ENCODE results near the gene NIPA2.

The NIPA2 gene

GRCh38 chr15:22885120-22885519 lies 46.7 kb downstream of the NIPA2 start:
- TF ChIP-seq JUND (IDR thresholded peaks at IDR 0.05; ENCODE audit: low read depth), result no peak
- in situ Hi-C loops (cut with HindIII; ENCODE audit: low pct_unique_long_range_greater_than_20kb, low sequenced_read_pairs), result no loop called here
- DNase-seq (ENCODE audit: low read depth in 1 of 2, low spot score in 1 of 2), result no peak

DNA sequence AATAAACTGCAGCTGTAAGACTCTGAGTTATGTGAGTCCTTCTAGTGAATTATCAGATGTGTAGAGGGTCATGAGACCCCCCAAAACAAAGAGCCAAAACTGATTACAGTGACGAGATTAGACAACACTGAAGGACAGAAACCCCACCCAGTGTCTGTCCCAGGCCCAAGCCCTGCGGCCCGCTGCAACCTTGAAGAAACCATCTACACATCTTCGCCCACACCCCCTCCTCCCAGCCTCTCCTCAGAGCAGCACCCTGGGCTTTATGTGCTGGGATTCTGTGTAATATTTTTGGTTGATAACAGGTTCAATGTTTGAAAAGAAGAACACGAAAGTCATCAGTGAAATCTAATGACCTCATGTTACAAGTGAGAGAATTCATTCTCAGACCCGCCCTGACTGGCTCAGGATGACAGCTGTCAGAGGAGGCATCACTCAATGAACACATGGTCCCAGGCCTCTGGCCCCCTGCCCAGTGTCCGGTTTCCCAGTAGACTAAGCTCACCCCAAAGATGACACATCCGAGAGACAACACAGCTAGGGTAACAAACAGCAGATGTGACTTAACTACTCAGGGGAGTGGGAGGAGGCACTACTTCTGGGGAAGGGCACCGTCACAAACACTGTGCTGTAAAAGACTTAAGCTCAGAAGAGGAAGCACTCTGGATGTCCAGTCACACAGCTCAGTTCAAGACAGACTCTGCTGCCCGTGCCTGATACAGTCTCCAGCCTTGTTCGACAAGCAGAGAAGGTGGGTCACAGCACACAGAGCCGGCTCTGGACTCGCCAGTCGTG lies 48.9 kb downstream of the NIPA2 start:
- in situ Hi-C loops (cut with HindIII; ENCODE audit: low pct_unique_long_range_greater_than_20kb, low sequenced_read_pairs), result no loop called here
- no peak for TF ChIP-seq JUND (IDR thresholded peaks at IDR 0.05; ENCODE audit: low read depth)
- DNase-seq (ENCODE audit: low read depth in 1 of 2, low spot score in 1 of 2), result no peak

GRCh38 chr15:22888120-22888859 lies 49.8 kb downstream of the NIPA2 start:
- in situ Hi-C loops (cut with HindIII; ENCODE audit: low pct_unique_long_range_greater_than_20kb, low sequenced_read_pairs), result no loop called here
- DNase-seq (ENCODE audit: low read depth in 1 of 2, low spot score in 1 of 2), result no peak
- no peak for TF ChIP-seq JUND (IDR thresholded peaks at IDR 0.05; ENCODE audit: low read depth)

DNA sequence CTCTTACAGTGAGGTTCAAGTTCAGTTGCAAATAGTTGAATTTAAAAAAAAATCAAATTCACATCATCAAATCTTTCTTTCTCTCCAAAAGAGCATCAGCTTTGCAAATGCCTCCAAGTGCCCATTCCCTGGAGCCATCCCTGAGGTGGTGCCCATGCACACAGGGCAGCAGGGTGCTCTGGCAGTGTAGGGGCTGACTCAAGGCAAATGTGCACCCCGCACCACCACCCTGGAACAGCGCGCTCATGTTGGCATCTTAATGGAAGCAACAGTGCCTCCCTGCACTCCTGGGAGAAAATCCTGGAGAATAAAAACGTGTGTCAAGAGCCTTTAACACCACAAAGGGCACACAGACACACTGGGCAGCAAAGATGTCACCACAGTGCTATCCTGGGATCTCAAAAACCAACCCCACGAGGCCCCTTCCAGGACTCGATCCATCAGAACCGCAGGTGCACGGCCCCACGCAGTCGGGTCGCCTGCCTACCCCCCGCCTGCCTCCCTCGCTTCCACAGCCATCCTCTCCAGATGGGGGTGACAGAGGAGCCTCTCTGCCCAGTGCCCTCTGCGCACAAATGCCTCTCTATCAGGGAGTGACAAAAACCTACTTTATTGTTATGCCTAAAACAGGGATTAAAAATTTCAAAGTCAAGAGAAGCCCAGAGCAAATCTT lies 50.8 kb downstream of the NIPA2 start:
- DNase-seq (ENCODE audit: low read depth in 1 of 2, low spot score in 1 of 2), result no peak
- no peak for TF ChIP-seq JUND (IDR thresholded peaks at IDR 0.05; ENCODE audit: low read depth)
- in situ Hi-C loops (cut with HindIII; ENCODE audit: low pct_unique_long_range_greater_than_20kb, low sequenced_read_pairs), result no loop called here

GRCh38 chr15:22890296-22890695 lies 51.8 kb downstream of the NIPA2 start:
- no peak for DNase-seq (ENCODE audit: low read depth in 1 of 2, low spot score in 1 of 2)
- TF ChIP-seq JUND (IDR thresholded peaks at IDR 0.05; ENCODE audit: low read depth), result no peak
- in situ Hi-C loops (cut with HindIII; ENCODE audit: low pct_unique_long_range_greater_than_20kb, low sequenced_read_pairs), result no loop called here

- no peak for TF ChIP-seq JUND (IDR thresholded peaks at IDR 0.05; ENCODE audit: low read depth)
- no peak for DNase-seq (ENCODE audit: low read depth in 1 of 2, low spot score in 1 of 2)
- in situ Hi-C loops (cut with HindIII; ENCODE audit: low pct_unique_long_range_greater_than_20kb, low sequenced_read_pairs), result no loop called here
Measured at GRCh38 chr15:22891426-22892210, 53.2 kb downstream of the NIPA2 start.

GRCh38 chr15:22892333-22892732 lies 53.9 kb downstream of the NIPA2 start:
- in situ Hi-C loops (cut with HindIII; ENCODE audit: low pct_unique_long_range_greater_than_20kb, low sequenced_read_pairs), result no loop called here
- no peak for DNase-seq (ENCODE audit: low read depth in 1 of 2, low spot score in 1 of 2)

DNA sequence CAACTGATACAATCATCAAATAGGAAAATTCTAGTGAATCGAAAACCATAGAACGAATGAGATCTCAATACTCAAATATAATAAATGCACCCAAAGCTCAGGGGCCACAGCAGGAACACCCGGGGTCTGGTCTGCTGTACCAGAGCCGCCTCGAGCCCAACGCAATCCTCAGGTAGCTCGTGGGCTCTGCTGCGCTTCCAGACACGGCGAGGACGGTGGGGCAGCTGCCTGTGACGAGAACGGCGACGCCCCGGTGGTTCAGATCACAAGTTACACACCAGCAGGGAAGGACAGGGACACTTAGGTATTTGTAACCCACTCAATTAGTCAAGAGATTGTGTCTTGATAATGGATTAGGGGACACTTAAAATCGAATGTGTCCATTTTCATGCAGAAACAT lies 54.6 kb downstream of the NIPA2 start:
- TF ChIP-seq JUND (IDR thresholded peaks at IDR 0.05; ENCODE audit: low read depth), result no peak
- in situ Hi-C loops (cut with HindIII; ENCODE audit: low pct_unique_long_range_greater_than_20kb, low sequenced_read_pairs), result no loop called here
- no peak for DNase-seq (ENCODE audit: low read depth in 1 of 2, low spot score in 1 of 2)

More at GRCh38 chr15:22892333-22892732, 53.9 kb downstream of the NIPA2 start:
- no peak for TF ChIP-seq JUND (IDR thresholded peaks at IDR 0.05; ENCODE audit: low read depth)

DNA sequence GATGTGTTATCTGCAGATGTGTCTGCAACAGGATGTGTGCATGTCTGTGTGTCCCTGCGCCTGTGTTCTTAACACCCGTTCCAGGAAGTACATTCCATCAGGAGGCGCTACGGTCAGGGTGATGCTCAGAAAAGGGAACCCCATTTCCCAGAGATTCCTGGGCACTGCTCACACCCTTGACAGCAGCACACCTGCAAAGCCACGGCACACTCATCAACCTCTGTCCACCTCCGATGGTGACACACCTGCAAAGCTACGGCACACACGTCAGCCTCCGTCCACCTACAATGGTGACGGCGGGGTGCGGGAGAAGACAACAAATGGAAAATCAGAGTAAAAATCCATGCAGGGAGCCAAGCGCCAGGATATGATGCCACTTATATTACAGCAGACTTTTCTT lies 55.4 kb downstream of the NIPA2 start:
- no peak for TF ChIP-seq JUND (IDR thresholded peaks at IDR 0.05; ENCODE audit: low read depth)
- no peak for DNase-seq (ENCODE audit: low read depth in 1 of 2, low spot score in 1 of 2)
- in situ Hi-C loops (cut with HindIII; ENCODE audit: low pct_unique_long_range_greater_than_20kb, low sequenced_read_pairs), result no loop called here

DNA sequence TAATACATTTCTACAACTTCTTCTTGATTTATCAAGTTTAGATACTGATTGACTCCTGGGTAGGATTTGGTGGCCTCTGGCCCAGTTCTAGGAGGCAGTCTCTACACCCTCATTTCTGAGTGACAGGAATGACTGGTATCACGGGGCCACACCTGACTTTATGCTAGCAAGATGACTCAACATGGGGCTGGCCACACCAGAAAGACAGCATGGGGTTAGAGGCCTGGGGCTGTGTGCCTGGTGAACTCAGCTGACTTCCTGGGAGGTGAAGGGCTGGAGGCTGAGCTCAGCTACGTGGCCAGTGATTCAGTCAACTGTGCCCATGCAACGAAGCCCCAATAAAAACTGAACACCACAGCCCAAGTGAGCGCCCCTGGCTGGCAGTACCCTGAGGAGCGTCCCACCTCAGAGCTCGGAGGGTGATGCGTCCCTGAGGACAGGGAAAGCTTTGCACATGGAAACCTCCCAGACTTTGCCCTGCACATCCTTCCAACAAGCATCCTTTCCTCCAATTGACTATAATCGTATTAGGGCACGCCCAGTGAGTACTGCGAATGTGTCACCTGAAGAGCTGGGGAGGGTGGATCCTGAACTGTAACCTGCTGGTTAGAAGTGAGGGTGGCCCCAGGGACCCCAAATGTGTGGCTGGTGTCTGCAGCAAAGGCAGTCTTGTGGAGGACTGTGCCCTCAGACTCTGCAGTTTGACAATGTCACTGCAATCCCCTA lies 57.2 kb downstream of the NIPA2 start:
- no peak for TF ChIP-seq JUND (IDR thresholded peaks at IDR 0.05; ENCODE audit: low read depth)
- peak; percentile 75 to 91 for DNase-seq (ENCODE audit: low read depth in 1 of 2, low spot score in 1 of 2)
- in situ Hi-C loops (cut with HindIII; ENCODE audit: low pct_unique_long_range_greater_than_20kb, low sequenced_read_pairs), result no loop called here

GRCh38 chr15:22902046-22902445 lies 63.6 kb downstream of the NIPA2 start:
- DNase-seq (ENCODE audit: low read depth in 1 of 2, low spot score in 1 of 2), result no peak
- in situ Hi-C loops (cut with HindIII; ENCODE audit: low pct_unique_long_range_greater_than_20kb, low sequenced_read_pairs), result no loop called here

GRCh38 chr15:22902578-22902977 lies 64.1 kb downstream of the NIPA2 start:
- TF ChIP-seq JUND (IDR thresholded peaks at IDR 0.05; ENCODE audit: low read depth), result no peak
- no peak for DNase-seq (ENCODE audit: low read depth in 1 of 2, low spot score in 1 of 2)
- in situ Hi-C loops (cut with HindIII; ENCODE audit: low pct_unique_long_range_greater_than_20kb, low sequenced_read_pairs), result no loop called here

More at GRCh38 chr15:22902046-22902445, 63.6 kb downstream of the NIPA2 start:
- TF ChIP-seq JUND (IDR thresholded peaks at IDR 0.05; ENCODE audit: low read depth), result no peak

All from T47D (cell line).